GM12865 (cell line): ENCODE data around the gene FRMD4A.

Experiments
- DNase-seq: peaks from one replicate; pipeline ENCODE4 v3.0.0; 2010; ENCODE audit warnings: low read depth
- H3K4me3 ChIP-seq: 2 replicates; pipeline ENCODE4 v1.5.1; 2011; ENCODE audit warnings: mild to moderate bottlenecking, low read depth, low read length, control low read depth
- TF ChIP-seq, protein P1 (sequence below): IDR thresholded peaks from 2 replicates; pipeline ENCODE4 v1.5.1; 2011; ENCODE audit warnings: low read length, control low read depth, low read depth, inconsistent platforms; ENCODE audit not compliant: insufficient read depth; ENCODE audit errors: missing control alignments

FRMD4A gene

DNA sequence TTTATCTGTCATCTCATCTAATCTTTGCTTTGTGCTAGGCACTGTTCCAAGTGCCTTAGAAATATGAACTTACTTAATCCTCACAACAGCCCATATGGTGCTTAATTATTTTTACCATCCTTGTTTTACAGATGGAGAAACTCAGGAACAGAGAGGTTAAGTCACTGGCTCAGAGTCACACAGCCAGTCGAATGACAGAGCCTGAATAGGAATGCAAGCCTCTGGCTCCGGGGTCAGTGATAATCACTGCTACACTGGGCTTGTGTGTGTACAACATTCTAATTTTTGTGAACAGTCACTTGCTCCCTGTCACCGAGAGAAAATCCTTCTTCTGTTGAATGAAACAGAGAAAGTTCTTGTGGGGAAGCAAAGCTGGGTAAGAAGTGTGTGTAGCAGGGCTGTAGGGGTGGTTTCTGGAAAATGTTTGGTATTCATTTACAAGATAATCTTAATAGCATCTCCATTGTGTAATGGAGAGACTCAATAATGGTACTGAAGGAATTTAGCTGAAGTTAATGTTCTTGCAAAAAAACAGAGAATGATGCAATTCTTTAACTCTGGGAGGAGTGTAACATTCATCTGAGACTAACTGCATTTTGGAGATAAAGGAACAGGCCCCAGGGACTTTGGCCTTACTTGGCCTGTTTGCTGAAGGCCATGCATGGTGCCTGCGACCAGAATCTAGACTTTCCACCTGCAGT is 290.6 kb downstream of the FRMD4A start:
- DNase-seq, result no peak
- H3K4me3 ChIP-seq, result no peak overlapping the region
- TF ChIP-seq, protein P1, sequence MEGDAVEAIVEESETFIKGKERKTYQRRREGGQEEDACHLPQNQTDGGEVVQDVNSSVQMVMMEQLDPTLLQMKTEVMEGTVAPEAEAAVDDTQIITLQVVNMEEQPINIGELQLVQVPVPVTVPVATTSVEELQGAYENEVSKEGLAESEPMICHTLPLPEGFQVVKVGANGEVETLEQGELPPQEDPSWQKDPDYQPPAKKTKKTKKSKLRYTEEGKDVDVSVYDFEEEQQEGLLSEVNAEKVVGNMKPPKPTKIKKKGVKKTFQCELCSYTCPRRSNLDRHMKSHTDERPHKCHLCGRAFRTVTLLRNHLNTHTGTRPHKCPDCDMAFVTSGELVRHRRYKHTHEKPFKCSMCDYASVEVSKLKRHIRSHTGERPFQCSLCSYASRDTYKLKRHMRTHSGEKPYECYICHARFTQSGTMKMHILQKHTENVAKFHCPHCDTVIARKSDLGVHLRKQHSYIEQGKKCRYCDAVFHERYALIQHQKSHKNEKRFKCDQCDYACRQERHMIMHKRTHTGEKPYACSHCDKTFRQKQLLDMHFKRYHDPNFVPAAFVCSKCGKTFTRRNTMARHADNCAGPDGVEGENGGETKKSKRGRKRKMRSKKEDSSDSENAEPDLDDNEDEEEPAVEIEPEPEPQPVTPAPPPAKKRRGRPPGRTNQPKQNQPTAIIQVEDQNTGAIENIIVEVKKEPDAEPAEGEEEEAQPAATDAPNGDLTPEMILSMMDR, result no peak

DNA sequence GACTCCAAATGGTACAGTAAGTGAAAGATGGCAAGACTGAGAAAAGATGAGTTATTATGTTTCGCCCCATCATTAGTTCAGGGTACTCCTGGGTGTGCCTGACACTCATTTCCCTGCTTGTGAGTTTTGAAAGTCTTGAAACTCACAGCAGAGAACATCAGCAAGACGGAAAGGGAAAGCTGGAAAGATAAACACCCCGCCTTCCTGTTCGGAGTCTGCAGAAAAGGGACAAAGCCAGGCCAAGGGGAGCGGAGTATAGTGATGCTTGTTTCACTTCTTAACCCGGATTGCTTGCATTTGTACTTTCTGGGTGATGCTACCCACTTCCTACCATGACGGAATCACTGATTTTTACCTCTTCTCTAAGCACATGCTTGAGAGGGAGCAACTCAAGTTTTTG is 294.5 kb downstream of the FRMD4A start:
- no peak overlapping the region for H3K4me3 ChIP-seq
- DNase-seq, result no peak
- TF ChIP-seq, protein P1, result no peak

DNA sequence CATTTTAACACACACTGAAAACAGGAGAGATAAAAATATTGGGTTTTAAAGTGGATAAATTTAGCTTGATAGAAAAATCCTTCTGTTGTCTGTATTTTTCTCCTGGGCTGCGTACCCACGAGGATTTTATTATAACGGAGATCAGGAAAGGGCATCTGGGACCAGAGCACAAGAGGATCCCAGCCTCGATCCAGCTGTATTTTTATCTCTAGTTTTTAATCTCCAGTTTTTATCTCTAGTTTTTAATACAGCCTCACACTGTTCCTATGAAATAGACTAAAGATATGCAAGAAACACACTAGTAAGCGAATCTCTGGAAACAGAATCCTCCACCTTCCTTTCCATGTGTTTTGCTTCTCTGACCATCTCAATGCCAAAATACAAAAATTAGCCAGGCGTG is 295.2 kb downstream of the FRMD4A start:
- no peak overlapping the region for H3K4me3 ChIP-seq
- TF ChIP-seq, protein P1, result no peak
- no peak for DNase-seq

DNA sequence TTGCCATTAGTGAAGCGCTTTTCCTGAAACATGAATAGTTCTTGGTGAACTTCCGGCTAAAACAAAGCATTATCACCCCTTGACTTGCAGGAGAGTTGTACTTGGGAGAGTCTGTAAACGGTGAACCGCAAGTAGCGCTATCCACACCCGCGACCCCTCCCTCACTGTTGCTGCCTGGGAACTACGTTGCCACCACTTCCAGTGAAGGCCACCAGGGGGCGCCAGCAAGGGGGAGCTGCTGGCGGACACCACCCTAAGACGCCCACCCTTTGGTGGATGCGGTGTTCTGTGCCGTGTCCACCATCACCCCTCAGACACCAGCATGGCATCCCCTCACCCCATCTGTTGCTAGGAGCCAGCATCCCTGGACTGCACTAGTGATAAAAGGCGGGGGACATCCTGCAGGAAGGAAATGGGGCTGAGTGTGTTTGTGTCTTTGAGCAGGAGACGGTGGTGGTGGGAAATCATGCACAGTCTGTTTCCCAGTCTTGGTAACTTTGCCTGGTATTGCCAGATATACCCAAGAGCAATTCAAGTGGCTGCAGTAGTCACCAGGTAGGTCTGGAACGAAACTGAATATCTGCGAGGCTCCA is 298.2 kb downstream of the FRMD4A start:
- TF ChIP-seq, protein P1, result peak; percentile 93
- DNase-seq, result peak; percentile 61
- H3K4me3 ChIP-seq, result no peak overlapping the region

DNA sequence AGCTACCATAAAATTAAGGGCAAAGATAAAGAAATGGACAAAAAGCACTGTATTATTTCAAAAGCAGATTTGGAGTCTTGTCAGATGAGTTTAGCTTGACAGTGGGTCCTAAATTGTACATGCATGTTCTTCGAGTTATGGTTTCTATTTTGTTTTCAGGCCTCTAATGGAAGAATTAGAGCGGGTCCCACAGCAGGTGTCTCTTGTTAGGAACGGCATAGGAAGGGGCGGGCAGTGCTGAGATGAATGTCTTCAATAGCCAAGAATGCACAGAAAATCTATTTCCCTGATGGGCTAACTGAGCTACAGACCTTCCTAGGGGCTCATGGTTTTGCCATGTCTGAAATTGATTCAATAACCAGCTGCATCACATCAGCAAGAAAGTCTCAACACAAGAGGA is 304.4 kb downstream of the FRMD4A start:
- no peak overlapping the region for H3K4me3 ChIP-seq
- TF ChIP-seq, protein P1, result no peak
- DNase-seq, result peak; percentile 61

DNA sequence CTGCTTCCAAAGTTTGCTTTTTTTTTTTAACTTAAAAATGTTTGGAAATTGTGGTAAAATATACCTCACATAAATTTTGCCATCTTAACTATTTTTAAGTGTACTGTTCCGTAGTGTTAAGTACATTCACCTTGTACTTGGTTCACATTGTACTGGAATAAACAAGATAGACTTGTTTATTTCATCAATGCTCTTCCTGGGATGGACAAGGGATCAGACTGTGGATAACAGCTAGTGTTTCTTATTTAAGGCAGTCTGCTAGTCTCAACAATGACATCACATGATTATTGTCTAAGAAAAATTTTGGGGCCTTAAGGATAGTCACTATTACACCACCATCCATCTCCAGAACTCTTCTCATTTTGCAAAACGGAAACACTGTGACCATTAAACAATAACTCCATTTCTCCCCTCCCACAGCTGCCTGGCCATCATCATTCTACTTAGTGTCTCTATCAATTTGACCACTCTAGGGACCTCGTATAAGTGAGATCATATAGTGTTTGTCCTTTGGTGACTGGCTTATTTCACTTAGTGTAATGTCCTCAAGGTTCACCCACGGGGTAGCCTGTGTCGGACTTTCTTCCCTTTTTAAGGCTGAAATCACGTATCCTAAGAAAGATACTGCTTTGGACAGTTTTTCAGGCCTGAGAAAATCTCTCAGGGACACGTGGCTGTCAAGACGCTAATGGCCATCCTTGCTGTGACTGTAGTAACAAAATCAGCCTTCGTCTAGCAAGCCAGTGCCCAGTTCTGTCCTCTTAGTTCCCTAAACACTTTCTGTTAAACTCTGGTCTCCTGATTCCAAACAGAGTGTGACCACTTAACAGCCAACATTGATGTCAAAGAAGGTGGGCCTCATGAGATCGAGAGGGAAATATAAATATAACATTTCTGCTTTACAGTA is 305.2 kb downstream of the FRMD4A start:
- no peak for DNase-seq
- TF ChIP-seq, protein P1, result no peak
- no peak overlapping the region for H3K4me3 ChIP-seq
